NCI-H146 (cell line): ENCODE data around the gene GCK.

Experiments used
- DNase-seq: peaks from one replicate; lab custom pipeline; 2025; lab: John Stamatoyannopoulos, UW

GCK gene

DNA sequence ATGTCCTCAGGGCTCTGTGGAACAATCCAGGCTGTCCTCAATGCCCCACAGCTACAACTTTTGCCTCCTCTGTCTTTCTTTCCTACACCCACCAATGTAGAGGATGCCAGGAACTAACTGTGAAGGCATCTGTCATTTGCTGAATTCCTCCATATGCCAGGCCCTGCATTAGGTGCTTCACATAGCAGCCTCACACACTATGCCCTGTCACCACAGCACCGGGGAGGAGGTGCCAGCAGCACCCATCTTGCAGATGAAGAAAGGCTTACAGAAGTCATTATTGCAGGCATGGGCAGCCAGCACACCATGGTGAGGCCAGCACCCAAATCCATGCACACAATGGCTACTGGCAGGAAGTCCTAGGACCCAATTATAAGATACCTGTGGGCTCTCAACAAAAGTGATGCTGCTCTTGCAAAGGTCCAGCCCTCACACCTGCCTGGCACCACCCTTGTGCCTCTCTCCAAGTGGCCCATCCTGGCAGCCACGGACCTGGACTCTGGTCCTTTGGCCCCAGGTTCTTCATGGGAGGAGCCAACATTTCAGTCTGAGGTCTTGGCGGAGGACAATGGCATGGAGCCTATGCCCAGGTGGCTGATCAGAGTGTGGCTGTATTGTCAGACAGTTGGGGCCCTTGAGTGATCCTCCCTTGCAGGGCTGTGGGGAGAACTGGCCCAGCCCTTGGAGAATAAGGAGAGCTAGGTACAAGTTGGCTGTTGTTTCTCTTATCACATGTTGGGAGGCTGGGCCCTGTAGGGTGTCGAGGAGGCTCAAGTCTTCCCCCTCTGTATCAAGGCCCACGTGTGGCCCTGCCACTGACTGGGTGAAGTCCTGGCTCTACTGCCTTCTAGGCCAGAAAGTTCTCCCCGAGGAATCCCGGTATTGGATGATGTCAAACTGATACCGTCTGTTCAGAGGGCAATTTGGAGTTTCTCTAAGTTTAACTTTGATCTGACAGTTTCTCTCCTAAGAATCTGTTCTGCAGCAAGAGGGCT lies 33.8 kb downstream of the GCK start:
- no peak for DNase-seq

- DNase-seq, result no peak
Observed at GRCh38 chr7:44154703-44155102, 34.5 kb downstream of the GCK start.

DNA sequence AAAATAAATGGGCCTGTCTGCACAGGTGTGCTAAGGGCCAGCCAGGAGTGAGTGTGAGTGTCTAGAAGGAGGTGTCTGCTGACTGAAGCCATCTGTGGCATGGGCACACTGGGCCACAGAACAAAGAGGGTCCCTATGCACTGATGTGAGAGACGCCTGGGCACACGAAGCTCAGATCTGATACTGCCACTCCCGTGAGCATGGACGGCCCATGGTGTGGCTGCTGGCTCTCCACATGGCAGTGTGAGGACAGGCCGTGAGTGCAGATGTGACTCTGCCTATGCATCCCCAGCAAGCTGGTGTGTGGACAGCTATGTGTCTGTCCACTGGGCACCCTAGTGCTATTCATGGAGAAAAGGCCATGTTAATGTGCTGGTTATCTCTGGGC lies 35.3 kb downstream of the GCK start:
- DNase-seq, result no peak

GRCh38 chr7:44152971-44153947 lies 36.0 kb downstream of the GCK start:
- no peak for DNase-seq

DNA sequence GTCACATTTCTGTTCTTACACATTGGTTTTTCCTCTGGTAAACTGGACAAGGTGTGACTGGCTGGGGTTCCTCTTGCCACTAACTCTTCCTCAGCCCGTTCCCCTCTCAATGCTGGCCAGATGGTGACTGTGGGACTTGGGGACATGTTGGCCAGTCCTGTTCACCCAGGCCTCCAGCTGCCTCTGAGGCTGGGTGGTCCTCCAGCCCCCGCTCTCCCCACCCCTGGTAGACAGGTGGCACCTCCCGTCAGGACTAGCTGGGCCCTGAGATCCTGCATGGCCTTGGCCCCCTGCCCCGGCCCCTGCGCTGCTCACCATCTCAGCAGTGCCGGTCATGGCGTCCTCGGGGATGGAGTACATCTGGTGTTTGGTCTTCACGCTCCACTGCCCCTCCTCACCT lies 37.3 kb downstream of the GCK start:
- DNase-seq, result no peak

GRCh38 chr7:44150966-44151941 lies 38.0 kb downstream of the GCK start:
- DNase-seq, result no peak

DNA sequence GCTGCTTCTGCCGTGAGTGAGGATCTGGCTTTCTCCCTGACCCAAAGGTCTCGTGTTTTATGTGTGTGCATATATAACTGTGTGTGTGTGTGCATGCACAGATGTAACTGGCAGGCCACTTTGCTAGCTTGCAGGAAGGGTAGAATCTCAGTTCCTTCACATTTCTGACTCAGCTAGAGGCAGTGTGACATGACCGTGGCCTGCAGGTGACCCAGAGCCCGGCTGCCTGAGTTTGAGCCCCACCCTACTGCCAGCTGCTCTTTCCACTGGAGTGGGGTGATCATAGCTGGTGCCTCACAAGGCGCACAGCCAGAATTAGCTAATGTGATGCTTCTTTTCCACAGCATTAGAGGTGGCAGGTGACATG lies 38.8 kb downstream of the GCK start:
- no peak for DNase-seq

GRCh38 chr7:44149571-44150465 lies 39.4 kb downstream of the GCK start:
- no peak for DNase-seq

GRCh38 chr7:44148961-44149536 lies 40.2 kb downstream of the GCK start:
- no peak for DNase-seq

GRCh38 chr7:44148166-44148565 lies 41.1 kb downstream of the GCK start:
- DNase-seq, result no peak

GRCh38 chr7:44147026-44147991 lies 41.9 kb downstream of the GCK start:
- no peak for DNase-seq

- DNase-seq, result no peak
Observed at GRCh38 chr7:44145969-44146911, 43.0 kb downstream of the GCK start.

DNA sequence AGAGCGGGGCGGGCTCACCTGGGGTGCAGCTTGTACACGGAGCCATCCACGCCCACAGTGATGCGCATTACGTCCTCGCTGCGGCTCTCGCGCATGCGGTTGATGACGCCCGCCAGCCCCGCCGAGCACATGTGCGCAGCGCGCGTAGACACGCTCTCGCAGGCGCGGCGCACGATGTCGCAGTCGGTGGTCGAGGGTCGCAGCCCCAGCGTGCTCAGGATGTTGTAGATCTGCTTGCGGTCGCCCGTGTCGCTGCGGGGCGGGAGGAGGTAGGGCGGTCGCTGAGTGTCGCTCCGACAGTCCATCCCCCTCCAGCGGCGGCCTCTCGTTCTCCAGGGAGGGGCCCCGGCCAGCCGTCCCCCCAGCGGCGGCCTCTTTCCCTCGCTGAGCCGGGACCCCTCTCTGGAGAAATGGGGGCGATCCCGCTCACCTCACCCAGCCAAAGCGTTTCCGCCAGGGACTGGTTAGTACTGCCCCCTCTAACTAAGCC lies 43.7 kb downstream of the GCK start:
- no peak for DNase-seq

DNA sequence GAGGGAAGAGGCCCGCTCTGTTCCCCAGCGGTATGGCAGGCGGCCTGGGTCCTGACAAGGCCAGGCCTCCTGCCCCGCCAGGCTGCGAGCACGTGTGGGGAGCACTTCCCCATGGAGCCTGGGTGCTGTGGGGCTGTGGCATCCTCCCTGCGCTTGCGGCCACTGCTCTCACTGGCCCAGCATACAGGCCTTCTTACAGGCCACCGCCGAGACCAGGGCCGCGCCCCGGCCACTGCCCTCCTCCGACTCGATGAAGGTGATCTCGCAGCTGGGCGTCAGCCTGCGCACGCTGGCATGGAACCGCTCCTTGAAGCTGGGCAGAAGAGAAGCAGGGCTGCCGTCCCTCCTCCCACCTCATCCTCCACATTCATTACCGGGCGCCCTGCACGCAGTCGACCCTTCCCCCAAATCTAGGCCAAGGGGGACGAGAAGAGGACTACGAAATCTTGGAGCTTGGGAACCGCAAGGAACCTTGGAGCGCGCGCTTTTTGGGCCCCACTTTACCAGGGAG lies 44.2 kb downstream of the GCK start:
- no peak for DNase-seq

DNA sequence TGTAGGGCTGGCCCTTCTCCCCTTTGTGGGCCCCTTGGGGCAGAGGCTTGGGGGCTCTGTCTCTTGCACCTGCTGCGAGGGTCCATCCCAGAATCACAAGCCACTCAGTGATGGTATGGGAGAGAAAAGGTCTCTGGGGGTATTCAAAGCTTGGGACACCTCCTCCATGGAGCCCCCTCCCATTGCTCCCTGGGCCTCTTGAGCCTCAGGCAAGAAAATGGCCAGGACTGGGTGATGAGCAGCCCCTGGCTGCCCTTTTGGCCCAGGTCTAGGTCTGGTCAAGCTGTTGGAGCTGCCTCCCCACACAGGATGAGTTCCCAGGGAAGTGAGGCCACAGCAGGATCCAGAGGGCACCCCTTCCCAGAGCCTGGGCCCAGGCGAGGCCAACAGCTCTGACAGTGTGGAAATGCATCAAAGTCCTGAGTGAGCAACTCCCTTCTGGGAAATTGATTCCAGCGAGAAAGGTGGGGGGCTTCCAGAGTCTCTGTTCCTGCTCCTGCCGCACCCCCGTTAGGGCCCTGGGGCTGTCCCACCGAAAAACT lies 44.7 kb downstream of the GCK start:
- no peak for DNase-seq

- DNase-seq, result no peak
Observed at GRCh38 chr7:44143646-44144250, 45.5 kb downstream of the GCK start.

- DNase-seq, result no peak
Observed at GRCh38 chr7:44142028-44142427, 47.2 kb downstream of the GCK start.
